ENCODE results near the gene PAX8.
"Not testable (repeated sequence)": the region's sequence is repeated elsewhere in the genome, so short reads cannot be mapped to it uniquely, and the experiment has no call there.

DNA sequence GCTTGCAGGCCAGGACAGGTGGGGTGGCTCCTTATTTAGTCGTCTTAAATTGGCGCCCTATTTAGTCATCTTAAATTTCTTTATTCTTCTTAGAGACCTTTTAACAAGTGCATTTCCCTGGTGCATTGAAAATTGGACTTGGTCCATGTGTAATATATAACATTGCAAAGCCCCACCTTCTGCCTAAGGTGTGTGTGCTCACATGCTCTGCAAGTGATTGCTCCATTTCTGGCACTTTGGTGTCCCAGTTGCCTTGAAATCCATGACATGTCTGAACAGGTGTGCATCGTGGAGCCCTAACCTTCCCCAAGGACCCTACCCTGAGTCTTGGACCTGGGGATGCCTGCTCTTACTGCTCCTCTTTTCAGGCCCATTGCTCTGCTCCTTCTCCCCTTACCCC, 35.5 kb upstream of the PAX8 start:
- TF ChIP-seq, protein P1, sequence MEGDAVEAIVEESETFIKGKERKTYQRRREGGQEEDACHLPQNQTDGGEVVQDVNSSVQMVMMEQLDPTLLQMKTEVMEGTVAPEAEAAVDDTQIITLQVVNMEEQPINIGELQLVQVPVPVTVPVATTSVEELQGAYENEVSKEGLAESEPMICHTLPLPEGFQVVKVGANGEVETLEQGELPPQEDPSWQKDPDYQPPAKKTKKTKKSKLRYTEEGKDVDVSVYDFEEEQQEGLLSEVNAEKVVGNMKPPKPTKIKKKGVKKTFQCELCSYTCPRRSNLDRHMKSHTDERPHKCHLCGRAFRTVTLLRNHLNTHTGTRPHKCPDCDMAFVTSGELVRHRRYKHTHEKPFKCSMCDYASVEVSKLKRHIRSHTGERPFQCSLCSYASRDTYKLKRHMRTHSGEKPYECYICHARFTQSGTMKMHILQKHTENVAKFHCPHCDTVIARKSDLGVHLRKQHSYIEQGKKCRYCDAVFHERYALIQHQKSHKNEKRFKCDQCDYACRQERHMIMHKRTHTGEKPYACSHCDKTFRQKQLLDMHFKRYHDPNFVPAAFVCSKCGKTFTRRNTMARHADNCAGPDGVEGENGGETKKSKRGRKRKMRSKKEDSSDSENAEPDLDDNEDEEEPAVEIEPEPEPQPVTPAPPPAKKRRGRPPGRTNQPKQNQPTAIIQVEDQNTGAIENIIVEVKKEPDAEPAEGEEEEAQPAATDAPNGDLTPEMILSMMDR (IDR thresholded peaks at IDR 0.05), result not testable (repeated sequence)
- TF ChIP-seq REST (IDR thresholded peaks at IDR 0.05; ENCODE audit: insufficient read depth in 1 of 2, low read depth in 2 of 2, low read length in 1 of 2), result not testable (repeated sequence)

All from Panc1 (cell line).